OCI-LY3 (cell line): ENCODE data around the gene OSER1.

Experiments used
- H2AFZ ChIP-seq: fragments of 200-600, 300-600 bp; shearing (Covaris generic); 2 replicates; pipeline ENCODE4 v1.6.0; 2014; ENCODE audit warnings: antibody characterized with exemption, low read depth, low read length
- H3K27ac ChIP-seq: fragments of 200-600, 300-600 bp; sonication (generic); 2 replicates; pipeline ENCODE4 v1.5.1; 2014; ENCODE audit warnings: mild to moderate bottlenecking, low read length, moderate library complexity, mixed read lengths
- H3K27me3 ChIP-seq: fragments of 200-600, 300-600 bp; sonication (generic); 2 replicates; pipeline ENCODE4 v1.6.1; 2014; ENCODE audit warnings: low read depth, low read length, mixed read lengths
- H3K36me3 ChIP-seq: fragments of 200-600, 300-600 bp; sonication (generic); replicated peaks from 2 replicates; pipeline ENCODE3; 2014; ENCODE audit warnings: low read depth, low read length, mixed read lengths
- H3K4me1 ChIP-seq: fragments of 300-600, 200-600 bp; sonication (generic); 2 replicates; pipeline ENCODE4 v1.6.1; 2014; ENCODE audit warnings: low read length, mixed read lengths
- H3K4me2 ChIP-seq: fragments of 200-600, 300-600 bp; sonication (generic); 2 replicates; pipeline ENCODE4 v1.6.1; 2014; ENCODE audit warnings: low read length, mixed read lengths
- H3K4me3 ChIP-seq: fragments of 300-600, 200-600 bp; sonication (generic); 2 replicates; pipeline ENCODE4 v1.5.1; 2014; ENCODE audit warnings: antibody characterized with exemption, mild to moderate bottlenecking, low read length, moderate library complexity
- H3K79me2 ChIP-seq: fragments of 300-600, 200-600 bp; shearing (Covaris generic); 2 replicates; pipeline ENCODE4 v1.6.1; 2014; ENCODE audit warnings: mild to moderate bottlenecking, low read length, mixed read lengths
- H3K9ac ChIP-seq: fragments of 300-600, 200-600 bp; shearing (Covaris generic); 2 replicates; pipeline ENCODE4 v1.6.0; 2014; ENCODE audit warnings: mild to moderate bottlenecking, low read length, moderate library complexity
- H3K9me3 ChIP-seq: fragments of 200-600, 300-600 bp; shearing (Covaris generic); 2 replicates; pipeline ENCODE4 v1.6.1; 2014; ENCODE audit warnings: low read length, mixed read lengths; ENCODE audit not compliant: insufficient read depth
- H4K20me1 ChIP-seq: fragments of 200-600, 300-600 bp; sonication (generic); 2 replicates; pipeline ENCODE4 v1.6.1; 2016; ENCODE audit warnings: low read length, mixed read lengths; ENCODE audit not compliant: insufficient read depth
- CTCF ChIP-seq: fragments of 200-600, 300-600 bp; sonication (generic); IDR thresholded peaks from 2 replicates; pipeline ENCODE4 v1.5.1; 2014; ENCODE audit warnings: antibody characterized with exemption, low read length, low read depth
- EZH2phosphoT487 ChIP-seq: fragments of 200-600 bp; shearing (Covaris generic); IDR thresholded peaks from 2 replicates; pipeline ENCODE4 v1.6.1; 2018; ENCODE audit warnings: antibody characterized with exemption, mixed run types, low read depth

The OSER1 gene

GRCh38 chr20:44208770-44209169 lies 1.8 kb downstream of the OSER1 start:
- Histone ChIP-seq H3K9ac (peak overlapping the region; percentile 99), H3K27me3 (no peaks in the 10 kb centered on the region), H3K4me3 (peak overlapping the region; percentile 94), H3K79me2 (peaks cover 76% of the 10 kb centered on the region), H3K4me2 (peak overlapping the region; percentile 92), H3K9me3 (no peaks in the 10 kb centered on the region), H2AFZ (no peak overlapping the region), H4K20me1 (peaks cover 50% of the 10 kb centered on the region), H3K36me3 (peaks cover 24% of the 10 kb centered on the region), H3K27ac (peak overlapping the region; percentile 81; the same call in 1 of the 2 replicates), H3K4me1 (peaks cover 30% of the 10 kb centered on the region)
- TF ChIP-seq CTCF = no peak
- TF ChIP-seq EZH2phosphoT487 = no peak

- Histone ChIP-seq H3K27ac (peak overlapping the region; percentile 3; the same call in 1 of the 2 replicates), H3K4me3 (peak overlapping the region; percentile 94), H3K27me3 (no peaks in the 10 kb centered on the region), H4K20me1 (peaks cover 52% of the 10 kb centered on the region), H3K9me3 (no peaks in the 10 kb centered on the region), H3K36me3 (peaks cover 28% of the 10 kb centered on the region), H2AFZ (no peak overlapping the region), H3K9ac (peak overlapping the region; percentile 99), H3K4me1 (peaks cover 30% of the 10 kb centered on the region), H3K79me2 (peaks cover 82% of the 10 kb centered on the region), H3K4me2 (peak overlapping the region; percentile 92)
- TF ChIP-seq CTCF = no peak
These were observed 2.4 kb downstream of the OSER1 start for GRCh38 chr20:44208165-44208564.

GRCh38 chr20:44207126-44207723 lies 3.3 kb downstream of the OSER1 start:
- H3K9ac ChIP-seq = peak overlapping the region; percentile 1; the same call in 1 of the 2 replicates
- peaks cover 37% of the 10 kb centered on the region for H3K36me3 ChIP-seq
- H3K79me2 ChIP-seq = peaks cover 91% of the 10 kb centered on the region
- no peaks in the 10 kb centered on the region for H3K9me3 ChIP-seq
- H3K4me2 ChIP-seq = peak overlapping the region; percentile 92
- peak overlapping the region; percentile 94 for H3K4me3 ChIP-seq
- H3K27me3 ChIP-seq = no peaks in the 10 kb centered on the region
- peak overlapping the region; percentile 9; the same call in 1 of the 2 replicates for H3K27ac ChIP-seq
- H3K4me1 ChIP-seq = peaks cover 30% of the 10 kb centered on the region
- peaks cover 57% of the 10 kb centered on the region for H4K20me1 ChIP-seq
- H2AFZ ChIP-seq = no peak overlapping the region
- no peak for TF ChIP-seq CTCF
- TF ChIP-seq EZH2phosphoT487 = no peak

DNA sequence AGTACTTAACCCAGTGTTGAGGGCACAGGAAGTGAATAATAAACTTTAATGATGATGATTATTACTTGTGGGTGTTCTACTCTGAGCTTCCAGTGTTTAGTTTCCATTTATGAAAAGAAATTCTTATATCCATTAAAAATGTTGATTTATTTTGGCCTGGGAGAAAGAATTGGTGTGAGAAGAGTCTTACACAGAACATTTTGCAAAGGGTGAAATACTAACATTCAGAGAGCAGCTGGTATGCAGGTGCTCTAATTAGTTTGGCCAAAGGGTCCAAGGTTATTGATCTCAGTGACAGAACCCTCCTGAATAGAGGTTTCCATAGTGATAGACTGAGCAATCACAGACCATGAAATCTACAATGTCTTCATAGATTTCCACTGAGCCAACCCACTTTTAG lies 4.4 kb downstream of the OSER1 start:
- H3K4me2 ChIP-seq = no peak overlapping the region
- peaks cover 67% of the 10 kb centered on the region for H4K20me1 ChIP-seq
- H3K79me2 ChIP-seq = peaks cover 93% of the 10 kb centered on the region
- no peak overlapping the region for H3K27ac ChIP-seq
- no peak overlapping the region for H2AFZ ChIP-seq
- H3K9me3 ChIP-seq = no peaks in the 10 kb centered on the region
- H3K4me3 ChIP-seq = no peak overlapping the region
- TF ChIP-seq EZH2phosphoT487 = no peak
- no peak for TF ChIP-seq CTCF
- H3K9ac ChIP-seq = no peak overlapping the region
- no peaks in the 10 kb centered on the region for H3K27me3 ChIP-seq
- peaks cover 23% of the 10 kb centered on the region for H3K4me1 ChIP-seq
- peaks cover 48% of the 10 kb centered on the region for H3K36me3 ChIP-seq
